WTC11 (cell line): ENCODE data around the gene C10orf88. TPM values are rescaled to one million over a fixed set of nuclear protein-coding genes. Genes with fewer than 3 reads are reported as not detected.

Source experiments
- ATAC-seq: fragments of 200-7000 bp; cut with Tn5 transposase; 2 replicates; pipeline ENCODE4 v1.10.0; 2021; ENCODE audit warnings: mild to moderate bottlenecking, moderate library complexity
- CTCF ChIA-PET: fragments of 300-600 bp; sonication (Branson Sonifier 250); formaldehyde crosslinking; loops from one replicate; lab custom pipeline; 2021; ENCODE audit warnings: antibody characterized with exemption; lab: Charles Lee
- POLR2A ChIA-PET: fragments of 350-600 bp; sonication (Branson Sonifier 250); formaldehyde crosslinking; loops from one replicate; lab custom pipeline; 2021; ENCODE audit warnings: antibody characterized with exemption; lab: Charles Lee
- DNase-seq: peaks from one replicate; pipeline ENCODE4 v3.0.0; 2021; ENCODE audit warnings: low spot score
- H3K27ac Mint-ChIP-seq: 2 replicates; pipeline ENCODE4 v1.8.0; 2021; ENCODE audit warnings: mixed read lengths
- H3K27me3 Mint-ChIP-seq: 2 replicates; pipeline ENCODE4 v1.8.0; 2021; ENCODE audit warnings: low read depth, mild to moderate bottlenecking, moderate library complexity, mixed read lengths
- H3K36me3 Mint-ChIP-seq: 2 replicates; pipeline ENCODE4 v1.8.0; 2021; ENCODE audit warnings: mixed read lengths
- H3K4me1 Mint-ChIP-seq: 2 replicates; pipeline ENCODE4 v1.8.0; 2022; ENCODE audit warnings: mixed read lengths
- H3K4me3 Mint-ChIP-seq: 2 replicates; pipeline ENCODE4 v1.8.0; 2021; ENCODE audit warnings: mild to moderate bottlenecking, moderate library complexity, mixed read lengths
- H3K9me3 Mint-ChIP-seq: 2 replicates; pipeline ENCODE4 v1.8.0; 2021; ENCODE audit warnings: mixed read lengths
- EMX1 ChIP-seq: fragments of 250-450 bp; sonication (Bioruptor Pico); IDR thresholded peaks from 2 replicates; pipeline ENCODE4 v1.8.0; 2021; ENCODE audit warnings: mild to moderate bottlenecking
- JUN ChIP-seq: sonication (generic); formaldehyde crosslinking; IDR thresholded peaks from 2 replicates; pipeline ENCODE4 v1.8.0; 2023; ENCODE audit warnings: mild to moderate bottlenecking, missing genetic modification reagents
- KAT7 ChIP-seq: sonication (generic); formaldehyde crosslinking; IDR thresholded peaks from 2 replicates; pipeline ENCODE4 v1.8.1; 2023; ENCODE audit warnings: missing genetic modification reagents, mild to moderate bottlenecking, borderline replicate concordance
- NR3C1 ChIP-seq: sonication (generic); formaldehyde crosslinking; conservative IDR thresholded peaks from 2 replicates; pipeline ENCODE4 v1.8.1; 2023; ENCODE audit warnings: low read depth, mild to moderate bottlenecking, missing genetic modification reagents
- PRRX2 ChIP-seq: fragments of 250-450 bp; sonication (Bioruptor Pico); IDR thresholded peaks from 2 replicates; pipeline ENCODE4 v1.8.0; 2021; ENCODE audit warnings: mild to moderate bottlenecking
- SMAD3 ChIP-seq: sonication (generic); formaldehyde crosslinking; IDR thresholded peaks from 2 replicates; pipeline ENCODE4 v1.8.0; 2022; ENCODE audit warnings: missing genetic modification reagents, mild to moderate bottlenecking, borderline replicate concordance
- SMAD4 ChIP-seq: sonication (generic); formaldehyde crosslinking; IDR thresholded peaks from 2 replicates; pipeline ENCODE4 v1.8.0; 2022; ENCODE audit warnings: mild to moderate bottlenecking, missing genetic modification reagents
- SOX15 ChIP-seq: fragments of 250-450 bp; sonication (Bioruptor Pico); IDR thresholded peaks from 2 replicates; pipeline ENCODE4 v1.9.0; 2021; ENCODE audit warnings: mild to moderate bottlenecking
- TP53 ChIP-seq: sonication (generic); formaldehyde crosslinking; IDR thresholded peaks from 2 replicates; pipeline ENCODE4 v1.8.1; 2023; ENCODE audit warnings: mild to moderate bottlenecking, missing genetic modification reagents
- ZBTB21 ChIP-seq: sonication (generic); formaldehyde crosslinking; IDR thresholded peaks from 2 replicates; pipeline ENCODE4 v1.8.1; 2023; ENCODE audit warnings: mild to moderate bottlenecking, missing genetic modification reagents, borderline replicate concordance
- ZNF232 ChIP-seq: sonication (generic); formaldehyde crosslinking; IDR thresholded peaks from 2 replicates; pipeline ENCODE4 v1.8.0; 2022; ENCODE audit warnings: mild to moderate bottlenecking, missing genetic modification reagents
- ZNF423 ChIP-seq: fragments of 250-450 bp; sonication (Bioruptor Pico); IDR thresholded peaks from 2 replicates; pipeline ENCODE4 v2.1.2; 2022; ENCODE audit warnings: mild to moderate bottlenecking, moderate library complexity
- total RNA-seq: library from RNA; stranded (reverse); gene quantifications from 3 replicates; pipeline ENCODE4 v1.2.3, GENCODE V29; 2021
- TF ChIP-seq, protein P1 (sequence below): sonication (generic); formaldehyde crosslinking; IDR thresholded peaks from 2 replicates; pipeline ENCODE4 v1.8.1; 2022; ENCODE audit warnings: low read depth, missing genetic modification reagents, borderline replicate concordance
- TF ChIP-seq, protein P2 (sequence below): fragments of 200-600 bp; IDR thresholded peaks from 2 replicates; pipeline ENCODE4 v1.8.0; 2022; ENCODE audit warnings: antibody characterized with exemption
- TF ChIP-seq, protein P3 (sequence below): sonication (generic); formaldehyde crosslinking; IDR thresholded peaks from 2 replicates; pipeline ENCODE4 v1.8.1; 2022; ENCODE audit warnings: mild to moderate bottlenecking, missing genetic modification reagents, moderate library complexity, borderline replicate concordance
- TF ChIP-seq, protein P4 (sequence below): fragments of 250-450 bp; sonication (Bioruptor Pico); IDR thresholded peaks from 2 replicates; pipeline ENCODE4 v1.9.0; 2021; ENCODE audit warnings: mild to moderate bottlenecking
- TF ChIP-seq, protein P5 (sequence below): sonication (generic); formaldehyde crosslinking; IDR thresholded peaks from 2 replicates; pipeline ENCODE4 v1.8.1; 2023; ENCODE audit warnings: mild to moderate bottlenecking, missing genetic modification reagents
- TF ChIP-seq, protein P6 (sequence below): sonication (generic); formaldehyde crosslinking; conservative IDR thresholded peaks from 2 replicates; pipeline ENCODE4 v1.8.1; 2023; ENCODE audit warnings: mild to moderate bottlenecking, low read depth, missing genetic modification reagents, moderate library complexity
- TF ChIP-seq, protein P7 (sequence below): sonication (generic); formaldehyde crosslinking; IDR thresholded peaks from 2 replicates; pipeline ENCODE4 v1.8.1; 2023; ENCODE audit warnings: mild to moderate bottlenecking, moderate library complexity, missing genetic modification reagents

The C10orf88 gene
- total RNA-seq, 1 experiment from 2014 or later = 6.5 TPM

DNA sequence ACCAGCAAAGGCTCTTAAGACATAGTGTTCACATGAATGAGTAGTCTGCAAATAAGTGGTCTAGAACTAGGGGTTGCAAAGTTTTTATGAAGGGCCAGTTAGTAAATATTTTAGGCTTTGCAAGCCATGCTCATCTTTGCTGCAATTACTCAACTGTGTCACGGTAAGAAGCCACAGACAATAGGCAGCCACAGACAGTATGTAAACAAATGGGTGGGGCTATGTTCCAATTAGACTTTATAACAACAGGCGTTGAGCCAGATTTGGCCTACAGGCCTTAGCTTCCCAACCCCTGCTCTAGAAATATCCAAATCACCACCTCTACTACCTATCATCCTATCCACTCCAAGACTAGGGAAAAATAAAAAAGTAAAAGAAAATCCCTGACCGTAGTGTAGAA, 45.3 kb upstream of the C10orf88 start:
- ChIA-PET CTCF (interaction anchor here (1.4 kb wide), 1 partner anchor 9 kb away, joined by 4 read pairs; the partner anchor contains the start of gene IKZF5), POLR2A (no interaction called here)
- H3K4me3 Mint-ChIP-seq = no peak overlapping the region
- peaks cover 25% of the 10 kb centered on the region for H3K36me3 Mint-ChIP-seq
- DNase-seq = no peak
- no peaks in the 10 kb centered on the region for H3K27me3 Mint-ChIP-seq
- peaks cover 11% of the 10 kb centered on the region for H3K4me1 Mint-ChIP-seq
- H3K27ac Mint-ChIP-seq = peak overlapping the region; percentile 39; the same call in 1 of the 2 replicates
- TF ChIP-seq PRRX2 (CRISPR knock-in tag) = no peak
- no peak for TF ChIP-seq SOX15
- TF ChIP-seq TP53 = no peak
- TF ChIP-seq SMAD4 (CRISPR knock-in tag) = no peak
- TF ChIP-seq, protein P1, sequence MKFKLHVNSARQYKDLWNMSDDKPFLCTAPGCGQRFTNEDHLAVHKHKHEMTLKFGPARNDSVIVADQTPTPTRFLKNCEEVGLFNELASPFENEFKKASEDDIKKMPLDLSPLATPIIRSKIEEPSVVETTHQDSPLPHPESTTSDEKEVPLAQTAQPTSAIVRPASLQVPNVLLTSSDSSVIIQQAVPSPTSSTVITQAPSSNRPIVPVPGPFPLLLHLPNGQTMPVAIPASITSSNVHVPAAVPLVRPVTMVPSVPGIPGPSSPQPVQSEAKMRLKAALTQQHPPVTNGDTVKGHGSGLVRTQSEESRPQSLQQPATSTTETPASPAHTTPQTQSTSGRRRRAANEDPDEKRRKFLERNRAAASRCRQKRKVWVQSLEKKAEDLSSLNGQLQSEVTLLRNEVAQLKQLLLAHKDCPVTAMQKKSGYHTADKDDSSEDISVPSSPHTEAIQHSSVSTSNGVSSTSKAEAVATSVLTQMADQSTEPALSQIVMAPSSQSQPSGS (CRISPR knock-in tag) = no peak
- TF ChIP-seq, protein P2, sequence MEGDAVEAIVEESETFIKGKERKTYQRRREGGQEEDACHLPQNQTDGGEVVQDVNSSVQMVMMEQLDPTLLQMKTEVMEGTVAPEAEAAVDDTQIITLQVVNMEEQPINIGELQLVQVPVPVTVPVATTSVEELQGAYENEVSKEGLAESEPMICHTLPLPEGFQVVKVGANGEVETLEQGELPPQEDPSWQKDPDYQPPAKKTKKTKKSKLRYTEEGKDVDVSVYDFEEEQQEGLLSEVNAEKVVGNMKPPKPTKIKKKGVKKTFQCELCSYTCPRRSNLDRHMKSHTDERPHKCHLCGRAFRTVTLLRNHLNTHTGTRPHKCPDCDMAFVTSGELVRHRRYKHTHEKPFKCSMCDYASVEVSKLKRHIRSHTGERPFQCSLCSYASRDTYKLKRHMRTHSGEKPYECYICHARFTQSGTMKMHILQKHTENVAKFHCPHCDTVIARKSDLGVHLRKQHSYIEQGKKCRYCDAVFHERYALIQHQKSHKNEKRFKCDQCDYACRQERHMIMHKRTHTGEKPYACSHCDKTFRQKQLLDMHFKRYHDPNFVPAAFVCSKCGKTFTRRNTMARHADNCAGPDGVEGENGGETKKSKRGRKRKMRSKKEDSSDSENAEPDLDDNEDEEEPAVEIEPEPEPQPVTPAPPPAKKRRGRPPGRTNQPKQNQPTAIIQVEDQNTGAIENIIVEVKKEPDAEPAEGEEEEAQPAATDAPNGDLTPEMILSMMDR = no peak
- no peak for TF ChIP-seq ZNF232 (CRISPR knock-in tag)
- TF ChIP-seq, protein P3, sequence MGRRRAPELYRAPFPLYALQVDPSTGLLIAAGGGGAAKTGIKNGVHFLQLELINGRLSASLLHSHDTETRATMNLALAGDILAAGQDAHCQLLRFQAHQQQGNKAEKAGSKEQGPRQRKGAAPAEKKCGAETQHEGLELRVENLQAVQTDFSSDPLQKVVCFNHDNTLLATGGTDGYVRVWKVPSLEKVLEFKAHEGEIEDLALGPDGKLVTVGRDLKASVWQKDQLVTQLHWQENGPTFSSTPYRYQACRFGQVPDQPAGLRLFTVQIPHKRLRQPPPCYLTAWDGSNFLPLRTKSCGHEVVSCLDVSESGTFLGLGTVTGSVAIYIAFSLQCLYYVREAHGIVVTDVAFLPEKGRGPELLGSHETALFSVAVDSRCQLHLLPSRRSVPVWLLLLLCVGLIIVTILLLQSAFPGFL = no peak
- no peak for TF ChIP-seq SMAD3 (CRISPR knock-in tag)
- TF ChIP-seq KAT7 (CRISPR knock-in tag) = no peak
- no peak for TF ChIP-seq NR3C1 (CRISPR knock-in tag)
- TF ChIP-seq, protein P4, sequence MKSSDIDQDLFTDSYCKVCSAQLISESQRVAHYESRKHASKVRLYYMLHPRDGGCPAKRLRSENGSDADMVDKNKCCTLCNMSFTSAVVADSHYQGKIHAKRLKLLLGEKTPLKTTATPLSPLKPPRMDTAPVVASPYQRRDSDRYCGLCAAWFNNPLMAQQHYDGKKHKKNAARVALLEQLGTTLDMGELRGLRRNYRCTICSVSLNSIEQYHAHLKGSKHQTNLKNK (CRISPR knock-in tag) = no peak
- H3K9me3 Mint-ChIP-seq = peaks cover 6% of the 10 kb centered on the region
- ATAC-seq = no peak

DNA sequence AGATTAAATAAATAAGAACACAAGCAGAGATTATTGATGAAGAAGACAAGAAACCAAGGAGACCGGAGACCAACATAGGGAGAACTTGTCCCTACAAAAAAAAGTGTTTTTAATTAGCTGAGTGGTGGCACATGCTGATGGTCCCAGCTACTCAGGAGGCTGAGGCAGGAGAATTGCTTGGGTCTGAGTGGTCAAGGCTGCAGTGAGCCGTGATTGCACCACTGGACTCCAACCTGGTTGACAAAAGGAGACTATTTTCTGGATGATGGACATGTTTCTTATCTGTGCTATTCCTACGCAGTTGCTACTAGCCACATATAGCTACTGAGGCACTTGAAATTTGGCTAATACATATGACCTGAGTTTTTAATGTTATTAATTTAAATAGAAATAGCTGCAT, 44.9 kb upstream of the C10orf88 start:
- H3K9me3 Mint-ChIP-seq = peaks cover 6% of the 10 kb centered on the region
- no peak for ATAC-seq
- peaks cover 11% of the 10 kb centered on the region for H3K4me1 Mint-ChIP-seq
- peaks cover 29% of the 10 kb centered on the region for H3K36me3 Mint-ChIP-seq
- no peak overlapping the region for H3K4me3 Mint-ChIP-seq
- TF ChIP-seq, protein P5, sequence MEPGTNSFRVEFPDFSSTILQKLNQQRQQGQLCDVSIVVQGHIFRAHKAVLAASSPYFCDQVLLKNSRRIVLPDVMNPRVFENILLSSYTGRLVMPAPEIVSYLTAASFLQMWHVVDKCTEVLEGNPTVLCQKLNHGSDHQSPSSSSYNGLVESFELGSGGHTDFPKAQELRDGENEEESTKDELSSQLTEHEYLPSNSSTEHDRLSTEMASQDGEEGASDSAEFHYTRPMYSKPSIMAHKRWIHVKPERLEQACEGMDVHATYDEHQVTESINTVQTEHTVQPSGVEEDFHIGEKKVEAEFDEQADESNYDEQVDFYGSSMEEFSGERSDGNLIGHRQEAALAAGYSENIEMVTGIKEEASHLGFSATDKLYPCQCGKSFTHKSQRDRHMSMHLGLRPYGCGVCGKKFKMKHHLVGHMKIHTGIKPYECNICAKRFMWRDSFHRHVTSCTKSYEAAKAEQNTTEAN (CRISPR knock-in tag) = no peak
- TF ChIP-seq ZNF232 (CRISPR knock-in tag) = no peak
- no peak for DNase-seq
- H3K27me3 Mint-ChIP-seq = no peaks in the 10 kb centered on the region
- ChIA-PET CTCF (interaction anchor here (1.4 kb wide), 1 partner anchor 9 kb away, joined by 4 read pairs; the partner anchor contains the start of gene IKZF5), POLR2A (no interaction called here)
- H3K27ac Mint-ChIP-seq = no peak overlapping the region

DNA sequence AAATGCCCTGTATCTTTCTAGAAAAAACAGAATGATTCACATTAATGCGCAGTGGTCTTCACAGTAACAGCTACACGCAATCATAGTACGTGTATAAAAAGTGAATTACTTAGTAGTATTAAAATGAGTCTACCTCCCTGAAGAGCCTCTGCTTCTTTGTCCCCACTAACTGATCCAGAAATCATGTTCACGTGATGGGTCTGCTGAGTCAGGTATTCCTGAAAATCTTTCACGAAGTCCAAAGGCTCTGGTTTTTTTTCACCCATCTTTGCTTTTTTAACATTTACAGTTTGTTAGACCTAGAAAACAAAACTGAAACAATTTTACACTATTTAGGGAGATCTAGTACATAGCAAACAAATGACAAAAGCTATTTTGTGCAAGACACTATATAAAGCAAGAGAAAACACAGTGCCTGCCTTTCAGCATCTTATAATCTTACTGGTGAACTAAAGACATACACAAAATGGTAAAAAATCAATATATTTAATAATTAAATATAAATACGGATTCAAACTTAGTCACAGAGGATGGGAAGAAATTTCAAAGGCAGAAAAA, 44.4 kb upstream of the C10orf88 start:
- H3K4me1 Mint-ChIP-seq = peaks cover 11% of the 10 kb centered on the region
- ChIA-PET CTCF (no interaction called here), POLR2A (no interaction called here)
- H3K9me3 Mint-ChIP-seq = peaks cover 6% of the 10 kb centered on the region
- H3K4me3 Mint-ChIP-seq = no peak overlapping the region
- no peaks in the 10 kb centered on the region for H3K27me3 Mint-ChIP-seq
- DNase-seq = no peak
- ATAC-seq = no peak
- H3K27ac Mint-ChIP-seq = no peak overlapping the region
- peaks cover 30% of the 10 kb centered on the region for H3K36me3 Mint-ChIP-seq
- TF ChIP-seq EMX1 (CRISPR knock-in tag) (no peak), SOX15 (no peak), JUN (CRISPR knock-in tag) (no peak), ZNF423 (no peak), SMAD4 (CRISPR knock-in tag) (no peak), ZBTB21 (no peak)
- TF ChIP-seq, protein P6, sequence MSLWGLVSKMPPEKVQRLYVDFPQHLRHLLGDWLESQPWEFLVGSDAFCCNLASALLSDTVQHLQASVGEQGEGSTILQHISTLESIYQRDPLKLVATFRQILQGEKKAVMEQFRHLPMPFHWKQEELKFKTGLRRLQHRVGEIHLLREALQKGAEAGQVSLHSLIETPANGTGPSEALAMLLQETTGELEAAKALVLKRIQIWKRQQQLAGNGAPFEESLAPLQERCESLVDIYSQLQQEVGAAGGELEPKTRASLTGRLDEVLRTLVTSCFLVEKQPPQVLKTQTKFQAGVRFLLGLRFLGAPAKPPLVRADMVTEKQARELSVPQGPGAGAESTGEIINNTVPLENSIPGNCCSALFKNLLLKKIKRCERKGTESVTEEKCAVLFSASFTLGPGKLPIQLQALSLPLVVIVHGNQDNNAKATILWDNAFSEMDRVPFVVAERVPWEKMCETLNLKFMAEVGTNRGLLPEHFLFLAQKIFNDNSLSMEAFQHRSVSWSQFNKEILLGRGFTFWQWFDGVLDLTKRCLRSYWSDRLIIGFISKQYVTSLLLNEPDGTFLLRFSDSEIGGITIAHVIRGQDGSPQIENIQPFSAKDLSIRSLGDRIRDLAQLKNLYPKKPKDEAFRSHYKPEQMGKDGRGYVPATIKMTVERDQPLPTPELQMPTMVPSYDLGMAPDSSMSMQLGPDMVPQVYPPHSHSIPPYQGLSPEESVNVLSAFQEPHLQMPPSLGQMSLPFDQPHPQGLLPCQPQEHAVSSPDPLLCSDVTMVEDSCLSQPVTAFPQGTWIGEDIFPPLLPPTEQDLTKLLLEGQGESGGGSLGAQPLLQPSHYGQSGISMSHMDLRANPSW (CRISPR knock-in tag) = no peak
- TF ChIP-seq, protein P7, sequence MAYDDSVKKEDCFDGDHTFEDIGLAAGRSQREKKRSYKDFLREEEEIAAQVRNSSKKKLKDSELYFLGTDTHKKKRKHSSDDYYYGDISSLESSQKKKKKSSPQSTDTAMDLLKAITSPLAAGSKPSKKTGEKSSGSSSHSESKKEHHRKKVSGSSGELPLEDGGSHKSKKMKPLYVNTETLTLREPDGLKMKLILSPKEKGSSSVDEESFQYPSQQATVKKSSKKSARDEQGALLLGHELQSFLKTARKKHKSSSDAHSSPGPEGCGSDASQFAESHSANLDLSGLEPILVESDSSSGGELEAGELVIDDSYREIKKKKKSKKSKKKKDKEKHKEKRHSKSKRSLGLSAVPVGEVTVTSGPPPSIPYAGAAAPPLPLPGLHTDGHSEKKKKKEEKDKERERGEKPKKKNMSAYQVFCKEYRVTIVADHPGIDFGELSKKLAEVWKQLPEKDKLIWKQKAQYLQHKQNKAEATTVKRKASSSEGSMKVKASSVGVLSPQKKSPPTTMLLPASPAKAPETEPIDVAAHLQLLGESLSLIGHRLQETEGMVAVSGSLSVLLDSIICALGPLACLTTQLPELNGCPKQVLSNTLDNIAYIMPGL (CRISPR knock-in tag) = no peak
- TF ChIP-seq, protein P4 (CRISPR knock-in tag) = no peak
